Regular cardiac myocyte (primary cell): ENCODE measurements around the gene AMY2B. TPM values are rescaled to one million over a fixed set of nuclear protein-coding genes. Genes with fewer than 3 reads are reported as not detected.

Experiments
- total RNA-seq: library from RNA; depleted of rRNA; stranded (reverse); fragments of >200 nt; gene quantifications from 2 replicates; pipeline ENCODE4 v1.2.3, GENCODE V29; 2014

The AMY2B gene
- total RNA-seq = 1.5 and 10.7 TPM in 2 replicates

DNA sequence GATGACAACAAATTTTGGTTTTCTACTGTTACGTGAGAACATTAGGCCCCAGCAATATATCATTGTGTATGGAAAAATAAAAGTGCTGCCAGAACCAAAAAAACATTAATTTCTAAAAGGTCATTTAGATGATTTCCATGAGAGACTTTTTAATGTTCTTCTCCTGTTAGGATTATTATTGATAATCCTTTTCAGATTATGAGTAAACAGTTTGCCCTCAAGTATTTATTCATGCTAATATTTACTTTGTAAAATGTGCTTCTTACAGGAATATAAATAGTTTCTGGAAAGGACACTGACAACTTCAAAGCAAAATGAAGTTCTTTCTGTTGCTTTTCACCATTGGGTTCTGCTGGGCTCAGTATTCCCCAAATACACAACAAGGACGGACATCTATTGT is at the start of gene AMY2B:
Gene AMY2B, plus strand, starts transcription at position 301 of the 400 bp plus-strand sequence. Its CDS starts 14 bp downstream, at position 315.

DNA sequence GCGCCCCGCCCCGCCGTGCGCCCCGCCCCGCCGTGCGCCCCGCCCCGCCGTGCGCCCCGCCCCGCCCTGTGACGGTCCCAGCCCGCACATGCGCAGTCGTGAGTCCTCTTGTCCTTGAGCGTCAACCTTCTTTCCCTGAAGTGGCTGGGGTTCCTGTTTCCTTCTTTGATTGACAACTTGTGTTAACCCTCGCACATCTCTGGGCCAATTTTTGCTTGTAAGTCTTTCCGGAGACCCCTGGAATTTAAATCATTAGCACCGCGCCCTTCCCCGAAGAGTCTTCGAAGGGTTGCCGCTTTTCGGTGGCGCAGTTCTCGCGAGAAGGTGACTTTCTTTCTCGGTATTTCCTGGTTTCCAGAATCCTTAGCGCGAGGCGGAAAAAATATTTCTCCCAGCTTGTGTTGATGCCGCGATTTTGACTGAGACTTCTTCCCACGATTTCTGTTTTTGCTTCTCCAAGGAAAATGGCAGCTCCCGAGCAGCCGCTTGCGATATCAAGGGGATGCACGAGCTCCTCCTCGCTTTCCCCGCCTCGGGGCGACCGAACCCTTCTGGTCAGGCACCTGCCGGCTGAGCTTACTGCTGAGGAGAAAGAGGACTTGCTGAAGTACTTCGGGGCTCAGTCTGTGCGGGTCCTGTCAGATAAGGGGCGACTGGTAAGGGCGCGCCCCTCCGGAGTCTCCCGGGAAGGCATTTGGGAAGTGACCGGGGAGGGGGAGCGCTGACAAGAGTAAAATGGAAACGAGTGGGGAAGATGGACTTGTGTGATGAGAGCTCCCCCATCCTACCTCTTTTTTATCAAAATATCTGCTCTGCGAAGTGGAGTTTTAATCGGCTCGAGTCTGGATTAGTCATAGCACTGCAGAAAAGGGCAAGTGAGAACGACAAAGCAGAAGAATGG is 45.5 kb upstream of the AMY2B start, which contains the start of gene RNPC3:
Gene RNPC3, plus strand, starts transcription at position 93 of the 901 bp plus-strand sequence. Its CDS starts 372 bp downstream, at position 465.

DNA sequence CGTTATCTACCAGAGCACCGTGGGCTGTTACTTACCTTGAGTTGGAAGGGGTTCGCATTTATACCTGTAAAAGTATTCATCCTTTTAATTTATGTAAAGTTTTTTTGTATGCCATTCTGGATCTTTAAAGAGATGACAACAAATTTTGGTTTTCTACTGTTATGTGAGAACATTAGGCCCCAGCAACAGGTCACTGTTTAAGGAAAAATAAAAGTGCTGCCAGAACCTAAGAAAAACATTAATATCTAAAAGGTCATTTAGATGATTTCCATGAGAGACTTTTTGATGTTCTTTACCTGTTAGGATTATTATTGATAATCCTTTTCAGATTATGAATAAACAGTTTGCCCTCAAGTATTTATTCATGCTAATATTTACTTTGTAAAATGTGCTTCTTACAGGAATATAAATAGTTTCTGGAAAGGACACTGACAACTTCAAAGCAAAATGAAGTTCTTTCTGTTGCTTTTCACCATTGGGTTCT is 45.6 kb downstream of the AMY2B start, which contains the start of gene AMY2A:
Gene AMY2A, plus strand, starts transcription at position 434 of the 484 bp plus-strand sequence. Its CDS starts 14 bp downstream, at position 448.

Other genes with a start within 250 kb of the AMY2B start
- 3.1 and 4.2 TPM in 2 replicates for gene RNPC3, start 45.9 kb upstream of the AMY2B start, total RNA-seq
- not detected in 2 replicates for gene AMY2A, start 45.8 kb downstream of the AMY2B start, total RNA-seq
- not detected in 2 replicates for gene AMY1A, start 84.2 kb downstream of the AMY2B start, total RNA-seq
- gene AMY1B, start 124.6 kb downstream of the AMY2B start, total RNA-seq = not detected in 2 replicates
- gene AMY1C, start 178.3 kb downstream of the AMY2B start, total RNA-seq = not detected in 2 replicates